GM19240 (cell line): ENCODE measurements around the gene RUFY2.
"Not testable (repeated sequence)": the region's sequence is repeated elsewhere in the genome, so short reads cannot be mapped to it uniquely, and the experiment has no call there.

Source experiments
- DNase-seq: peaks from one replicate; pipeline ENCODE4 v3.0.0; 2011; ENCODE audit warnings: low spot score; ENCODE audit not compliant: insufficient read length

The RUFY2 gene

GRCh38 chr10:68327889-68328786 is 78.9 kb downstream of the RUFY2 start:
- DNase-seq: no peak

DNA sequence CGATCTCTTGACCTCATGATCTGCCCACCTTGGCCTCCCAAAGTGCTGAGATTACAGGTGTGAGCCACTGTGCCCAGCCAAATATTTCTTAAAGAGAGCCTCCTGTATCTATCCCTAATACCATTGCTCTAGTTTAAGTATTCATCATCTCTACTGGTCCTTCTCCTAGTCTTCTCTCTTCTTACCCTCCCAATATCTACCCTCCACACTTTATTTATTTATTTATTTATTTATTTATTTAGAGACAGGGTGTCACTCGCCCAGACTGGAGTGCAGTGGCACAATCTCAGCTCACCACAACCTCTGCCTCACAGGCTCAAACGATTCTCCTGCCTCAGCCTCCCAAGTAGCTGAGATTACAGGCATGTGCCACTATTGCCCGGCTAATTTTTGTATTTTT is 82.7 kb downstream of the RUFY2 start:
- not testable (repeated sequence) for DNase-seq

DNA sequence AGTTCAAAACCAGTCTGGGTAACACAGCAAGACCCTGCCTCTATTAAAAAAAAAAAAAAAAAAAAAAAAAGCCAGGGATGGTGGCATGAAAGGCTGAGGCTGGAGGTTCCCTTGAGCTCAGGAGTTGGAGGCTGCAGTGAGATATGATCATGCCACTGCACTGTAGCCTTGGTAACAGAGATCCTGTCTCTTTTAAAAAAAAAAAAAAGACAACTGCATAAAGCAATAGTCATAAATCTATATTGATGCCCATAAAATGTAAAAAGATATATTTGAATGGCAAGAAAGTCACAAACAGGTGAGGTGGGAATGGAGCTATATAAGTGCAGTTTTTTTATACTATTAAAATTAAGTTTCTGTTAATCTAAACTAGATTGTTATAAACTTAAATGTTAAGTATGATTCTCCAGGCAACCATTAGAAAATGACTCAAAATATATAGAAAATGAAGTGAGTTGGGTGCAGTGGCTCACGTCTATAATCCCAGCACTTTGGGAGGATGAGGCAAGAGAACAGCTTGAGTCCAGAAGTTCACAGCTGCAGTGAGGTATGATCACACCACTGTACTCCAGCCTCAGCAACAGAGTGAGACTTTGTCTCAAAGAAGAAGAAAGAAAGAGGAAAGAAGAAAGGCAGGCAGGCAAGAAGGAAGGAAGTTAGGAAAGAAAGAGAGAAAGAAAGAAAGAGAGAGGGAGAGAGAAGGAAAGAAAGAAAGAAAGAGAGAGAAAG is 88.6 kb downstream of the RUFY2 start:
- no peak for DNase-seq

GRCh38 chr10:68315582-68315981 is 91.5 kb downstream of the RUFY2 start:
- DNase-seq: no peak

DNA sequence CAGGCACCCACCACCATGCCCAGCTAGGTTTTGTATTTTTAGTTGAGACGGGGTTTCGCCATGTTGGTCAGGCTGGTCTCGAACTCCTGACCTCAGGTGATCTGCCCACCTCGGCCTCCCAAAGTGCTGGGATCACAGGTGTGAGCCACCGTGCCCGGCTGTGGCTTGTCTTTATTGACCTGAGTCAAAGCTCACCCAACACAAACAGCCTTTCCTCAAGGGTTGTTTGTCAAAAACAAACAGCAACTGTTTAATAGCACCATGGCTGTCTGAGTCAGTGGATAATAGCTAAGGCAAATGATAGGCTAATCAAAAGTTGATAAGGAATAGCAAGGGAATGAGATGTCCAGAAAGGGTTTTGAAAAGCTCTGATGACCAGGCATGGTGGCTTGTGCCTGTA is 92.1 kb downstream of the RUFY2 start:
- not testable (repeated sequence) for DNase-seq

DNA sequence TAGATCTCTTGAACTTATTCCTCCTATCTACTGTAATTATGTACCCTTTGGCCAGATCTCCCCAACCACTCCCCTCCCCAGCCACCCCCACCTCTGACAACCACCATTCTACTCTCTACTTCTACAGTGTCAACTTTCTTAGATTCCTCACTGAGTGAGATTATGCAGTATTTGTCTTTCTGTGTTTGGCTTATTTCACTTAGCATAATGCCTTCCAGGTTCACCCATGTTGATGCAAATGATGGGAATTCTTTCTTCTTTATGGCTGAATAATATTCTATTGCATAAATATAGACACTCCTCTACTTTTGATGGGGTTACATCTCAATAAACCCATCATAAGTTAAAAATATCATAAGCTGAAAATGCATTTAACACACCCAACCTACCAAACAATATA is 96.5 kb downstream of the RUFY2 start:
- no peak for DNase-seq

DNA sequence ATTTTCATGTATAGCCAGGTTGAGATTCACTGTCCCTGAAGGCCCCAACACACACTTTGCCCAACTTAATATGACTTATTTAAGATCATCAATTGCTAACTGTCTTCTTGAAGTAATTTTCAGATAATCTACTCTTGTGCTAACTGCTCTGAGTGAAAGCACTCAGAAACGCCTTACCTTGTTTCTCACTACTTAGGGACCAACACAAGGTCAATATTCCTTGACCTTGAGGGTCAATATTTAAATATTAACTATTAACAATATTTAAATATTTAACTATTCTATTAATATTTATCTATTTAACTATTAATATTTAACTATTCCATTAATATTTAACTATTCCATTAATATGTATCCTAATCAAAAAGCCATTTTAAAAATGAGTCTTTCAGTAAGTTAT is 101.2 kb downstream of the RUFY2 start:
- DNase-seq: no peak

- no peak for DNase-seq
Observed at GRCh38 chr10:68303849-68304412, 103.1 kb downstream of the RUFY2 start.

- DNase-seq: no peak
Observed at GRCh38 chr10:68302871-68303270, 104.2 kb downstream of the RUFY2 start.

DNA sequence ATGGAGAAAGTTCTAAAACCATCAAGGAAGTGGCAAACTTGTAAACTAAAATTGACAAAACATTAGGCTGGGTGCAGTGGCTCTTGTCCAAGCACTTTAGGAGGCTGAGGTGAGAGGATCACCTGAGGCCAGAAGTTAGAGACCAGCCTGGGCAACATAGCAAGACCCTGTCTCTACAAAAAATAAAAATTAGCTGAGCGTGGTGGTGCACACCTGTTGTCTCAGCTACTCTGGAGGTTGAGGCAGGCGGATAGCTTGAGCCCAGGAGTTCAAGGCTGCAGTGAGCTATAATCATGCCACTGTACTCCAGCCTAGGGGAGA is 104.6 kb downstream of the RUFY2 start:
- no peak for DNase-seq

- peak; percentile 11 for DNase-seq
Observed at GRCh38 chr10:68301790-68302502, 105.1 kb downstream of the RUFY2 start.

- DNase-seq: no peak
Observed at GRCh38 chr10:68301301-68301700, 105.8 kb downstream of the RUFY2 start.

GRCh38 chr10:68296843-68297663 is 110.0 kb downstream of the RUFY2 start:
- no peak for DNase-seq
